Activated B cell treated with CpG ODN at 0.5 μM for 24 hours (primary cell): ENCODE data around the gene NEAT1. TPM values are rescaled to one million over a fixed set of nuclear protein-coding genes. Genes with fewer than 3 reads are reported as not detected.

ENCODE experiments used
- ATAC-seq: fragments of 200-7000 bp; cut with Tn5 transposase; one replicate; pipeline ENCODE4 v1.10.0; 2021; ENCODE audit warnings: low read depth, mild to moderate bottlenecking, moderate library complexity
- CTCF ChIA-PET: fragments of 350-600 bp; sonication (Branson Sonifier 250); formaldehyde crosslinking; loops from one replicate; lab custom pipeline; 2021; ENCODE audit warnings: antibody characterized with exemption; lab: Charles Lee
- POLR2A ChIA-PET: fragments of 350-600 bp; sonication (Branson Sonifier 250); formaldehyde crosslinking; loops from one replicate; lab custom pipeline; 2021; ENCODE audit warnings: antibody characterized with exemption; lab: Charles Lee
- DNase-seq: peaks from one replicate; pipeline ENCODE4 v3.0.0; 2022
- H3K27ac Mint-ChIP-seq: one replicate; pipeline ENCODE4 v1.8.0; 2020; ENCODE audit warnings: mixed read lengths
- H3K27me3 Mint-ChIP-seq: one replicate; pipeline ENCODE4 v1.8.0; 2021; ENCODE audit warnings: mixed read lengths
- H3K36me3 Mint-ChIP-seq: one replicate; pipeline ENCODE4 v1.8.0; 2021; ENCODE audit warnings: low read depth, mixed read lengths
- H3K4me1 Mint-ChIP-seq: one replicate; pipeline ENCODE4 v1.8.0; 2021; ENCODE audit warnings: mixed read lengths
- H3K4me3 Mint-ChIP-seq: one replicate; pipeline ENCODE4 v1.8.0; 2020; ENCODE audit warnings: mild to moderate bottlenecking, mixed read lengths
- H3K9me3 Mint-ChIP-seq: one replicate; pipeline ENCODE4 v1.8.0; 2020; ENCODE audit warnings: mixed read lengths
- CTCF ChIP-seq: fragments of 200-600 bp; IDR thresholded peaks from one replicate; pipeline ENCODE4 v1.8.0; 2022; ENCODE audit warnings: antibody characterized with exemption, mild to moderate bottlenecking
- intact Hi-C: fragments of 100-400 bp; cut with micrococcal nuclease; formaldehyde crosslinking; loops from one replicate; pipeline ENCODE4 v1.15.1; 2024
- total RNA-seq: library from RNA; stranded (reverse); gene quantifications from 2 replicates; pipeline ENCODE4 v1.2.3, GENCODE V29; 2022

Gene NEAT1
- total RNA-seq, 1 donor from 2014 or later, result 699 TPM

GRCh38 chr11:65377036-65377435 lies 45.6 kb upstream of the NEAT1 start:
- ATAC-seq, result no peak
- ChIA-PET POLR2A (interaction anchor here (2.0 to 18.2 kb wide), 3 partner anchors 10 to 124 kb away, joined by 10 to 584 read pairs (median 457); partner anchors contain the start of genes MALAT1 and NEAT1), CTCF (interaction anchor here (2.1 kb wide), 1 partner anchor 122 kb away, joined by 10 read pairs; the partner anchor contains the start of gene MALAT1)
- Mint-ChIP-seq H3K27ac (no peak overlapping the region), H3K36me3 (peaks cover 2% of the 10 kb centered on the region), H3K4me1 (peaks cover 25% of the 10 kb centered on the region), H3K4me3 (no peak overlapping the region), H3K27me3 (no peaks in the 10 kb centered on the region), H3K9me3 (no peaks in the 10 kb centered on the region)
- TF ChIP-seq CTCF, result no peak
- intact Hi-C loops, result no loop called here
- no peak for DNase-seq

- H3K27me3 Mint-ChIP-seq, result no peaks in the 10 kb centered on the region
- H3K27ac Mint-ChIP-seq, result peak overlapping the region; percentile 86
- DNase-seq (no peak), ATAC-seq (no peak)
- intact Hi-C loops, result loop anchor here (1.0 kb wide), 1 partner anchor 11 kb away; no protein-coding TSS in a partner anchor
- peaks cover 2% of the 10 kb centered on the region for H3K36me3 Mint-ChIP-seq
- no peaks in the 10 kb centered on the region for H3K9me3 Mint-ChIP-seq
- H3K4me3 Mint-ChIP-seq, result peak overlapping the region; percentile 11
- POLR2A ChIA-PET, result interaction anchor here (0.7 to 18.2 kb wide), 17 partner anchors 9 to 236 kb away, joined by 3 to 584 read pairs (median 7); partner anchors contain the start of genes FRMD8, MALAT1, MAP3K11 and NEAT1
- CTCF ChIA-PET, result interaction anchor here (0.7 to 2.1 kb wide), 15 partner anchors 10 to 216 kb away, joined by 3 to 13 read pairs (median 4); partner anchors contain the start of gene MALAT1
- no peak for TF ChIP-seq CTCF
- H3K4me1 Mint-ChIP-seq, result peaks cover 33% of the 10 kb centered on the region
Measured at GRCh38 chr11:65377777-65378176, 44.8 kb upstream of the NEAT1 start.

- DNase-seq (no peak), ATAC-seq (peak; percentile 10)
- CTCF ChIA-PET, result interaction anchor here (0.7 to 2.1 kb wide), 16 partner anchors 10 to 215 kb away, joined by 3 to 13 read pairs (median 4); partner anchors contain the start of gene MALAT1
- intact Hi-C loops, result loop anchor here (1.0 kb wide), 1 partner anchor 12 kb away; no protein-coding TSS in a partner anchor
- peaks cover 2% of the 10 kb centered on the region for H3K36me3 Mint-ChIP-seq
- peak overlapping the region; percentile 86 for H3K27ac Mint-ChIP-seq
- no peaks in the 10 kb centered on the region for H3K9me3 Mint-ChIP-seq
- no peak for TF ChIP-seq CTCF
- peaks cover 39% of the 10 kb centered on the region for H3K4me1 Mint-ChIP-seq
- no peaks in the 10 kb centered on the region for H3K27me3 Mint-ChIP-seq
- H3K4me3 Mint-ChIP-seq, result peak overlapping the region; percentile 11
- POLR2A ChIA-PET, result interaction anchor here (0.7 to 18.2 kb wide), 19 partner anchors 8 to 236 kb away, joined by 3 to 584 read pairs (median 5); partner anchors contain the start of genes FRMD8, MALAT1, MAP3K11 and NEAT1
Measured at GRCh38 chr11:65378208-65378927, 44.2 kb upstream of the NEAT1 start.

GRCh38 chr11:65378928-65379638 lies 43.5 kb upstream of the NEAT1 start:
- POLR2A ChIA-PET, result interaction anchor here (0.7 to 18.2 kb wide), 18 partner anchors 10 to 235 kb away, joined by 3 to 584 read pairs (median 6); partner anchors contain the start of genes MALAT1, MAP3K11, NEAT1 and POLA2
- H3K4me1 Mint-ChIP-seq, result peaks cover 44% of the 10 kb centered on the region

More at GRCh38 chr11:65378928-65379638, 43.5 kb upstream of the NEAT1 start:
- H3K9me3 Mint-ChIP-seq, result no peaks in the 10 kb centered on the region
- H3K27me3 Mint-ChIP-seq, result no peaks in the 10 kb centered on the region
- DNase-seq, result no peak
- ATAC-seq, result no peak
- no peak for TF ChIP-seq CTCF
- peak overlapping the region; percentile 86 for H3K27ac Mint-ChIP-seq
- intact Hi-C loops, result loop anchor here (1.0 kb wide), 1 partner anchor 13 kb away; no protein-coding TSS in a partner anchor
- H3K36me3 Mint-ChIP-seq, result peaks cover 2% of the 10 kb centered on the region
- CTCF ChIA-PET, result interaction anchor here (0.7 to 3.1 kb wide), 12 partner anchors 21 to 215 kb away, joined by 3 to 16 read pairs (median 4); partner anchors contain the start of gene MALAT1
- H3K4me3 Mint-ChIP-seq, result no peak overlapping the region
